IMR-90 (cell line): ENCODE data around the gene PPFIA1. TPM values are rescaled to one million over a fixed set of nuclear protein-coding genes. Genes with fewer than 3 reads are reported as not detected.

ENCODE experiments used
- ATAC-seq: fragments of 200-7000 bp; cut with Tn5 transposase; 2 replicates; pipeline ENCODE4 v1.9.1; 2020; ENCODE audit warnings: low read depth, mild to moderate bottlenecking, moderate library complexity
- BruUV-seq: library from RNA; stranded (reverse); fragments of 400-500 nt; replicated peaks from 2 replicates; lab custom pipeline; 2021; lab: Mats Ljungman, UMichigan
- CTCF ChIA-PET: fragments of 300-600 bp; formaldehyde crosslinking; extraction: SDS; loops from one replicate; lab custom pipeline; 2021; ENCODE audit warnings: antibody characterized with exemption; lab: Yijun Ruan, JAX
- POLR2A ChIA-PET: fragments of 300-600 bp; sonication (Branson Sonifier 250); formaldehyde crosslinking; loops from one replicate; lab custom pipeline; 2022; ENCODE audit warnings: antibody characterized with exemption; ENCODE audit not compliant: unreplicated experiment; lab: Charles Lee
- DNase-seq: peaks from one replicate; pipeline ENCODE4 v3.0.0; 2013
- H2AFZ ChIP-seq: replicated peaks from 2 replicates; pipeline ENCODE3; 2013; ENCODE audit warnings: low read length, mild to moderate bottlenecking; ENCODE audit not compliant: poor library complexity
- H2AK5ac ChIP-seq: 2 replicates; pipeline ENCODE4 v1.6.1; 2013; ENCODE audit warnings: low read depth, low read length, inconsistent platforms
- H2AK9ac ChIP-seq: replicated peaks from 2 replicates; pipeline ENCODE3; 2013; ENCODE audit warnings: mild to moderate bottlenecking, low read depth, low read length, moderate library complexity; ENCODE audit not compliant: poor library complexity
- H2BK120ac ChIP-seq: 2 replicates; pipeline ENCODE4 v1.6.1; 2013; ENCODE audit warnings: low read depth, low read length, inconsistent platforms
- H2BK15ac ChIP-seq: 3 replicates; pipeline ENCODE4 v1.6.1; 2013; ENCODE audit warnings: low read depth, low read length, inconsistent platforms
- H2BK20ac ChIP-seq: 2 replicates; pipeline ENCODE4 v1.6.1; 2013; ENCODE audit warnings: low read depth, mild to moderate bottlenecking, inconsistent platforms, low read length, moderate library complexity
- H2BK5ac ChIP-seq: 2 replicates; pipeline ENCODE4 v1.6.1; 2013; ENCODE audit warnings: mild to moderate bottlenecking, low read depth, low read length, inconsistent platforms; ENCODE audit not compliant: poor library complexity, severe bottlenecking
- H3K14ac ChIP-seq: replicated peaks from 2 replicates; pipeline ENCODE4 v1.6.1; 2013; ENCODE audit warnings: low read depth, low read length, inconsistent platforms
- H3K18ac ChIP-seq: 2 replicates; pipeline ENCODE4 v1.6.1; 2013; ENCODE audit warnings: low read depth, low read length, control low read depth
- H3K23ac ChIP-seq: 2 replicates; pipeline ENCODE4 v1.6.1; 2013; ENCODE audit warnings: low read depth, low read length, inconsistent platforms
- H3K27ac ChIP-seq: 2 replicates; pipeline ENCODE4 v1.5.1; 2013; ENCODE audit warnings: mild to moderate bottlenecking, control low read depth, low read length; ENCODE audit not compliant: insufficient read depth
- H3K27me3 ChIP-seq: 2 replicates; pipeline ENCODE4 v1.6.1; 2013; ENCODE audit warnings: low read length; ENCODE audit not compliant: control insufficient read depth, insufficient read depth
- H3K36me3 ChIP-seq: 2 replicates; pipeline ENCODE4 v1.6.1; 2013; ENCODE audit warnings: low read length, mixed read lengths; ENCODE audit not compliant: control insufficient read depth, insufficient read depth
- H3K4ac ChIP-seq: 2 replicates; pipeline ENCODE4 v1.6.1; 2013; ENCODE audit warnings: low read depth, low read length, inconsistent platforms
- H3K4me1 ChIP-seq: 2 replicates; pipeline ENCODE4 v1.6.1; 2013; ENCODE audit warnings: low read length, mixed read lengths; ENCODE audit not compliant: control insufficient read depth, insufficient read depth
- H3K4me2 ChIP-seq: 2 replicates; pipeline ENCODE4 v1.6.1; 2013; ENCODE audit warnings: low read depth, mild to moderate bottlenecking, control low read depth, low read length, moderate library complexity
- H3K4me3 ChIP-seq: 2 replicates; pipeline ENCODE4 v1.5.1; 2013; ENCODE audit warnings: low read depth, mild to moderate bottlenecking, control low read depth, low read length, moderate library complexity; ENCODE audit not compliant: insufficient read depth
- H3K56ac ChIP-seq: 2 replicates; pipeline ENCODE4 v1.6.1; 2013; ENCODE audit warnings: low read length, inconsistent platforms; ENCODE audit not compliant: insufficient read depth; ENCODE audit errors: extremely low read depth
- H3K79me1 ChIP-seq, 2 experiments: 2 replicates each; pipeline ENCODE4 v1.6.1; 2013; ENCODE audit warnings: low read length in 2 of 2, inconsistent platforms in 1 of 2, low read depth in 1 of 2
- H3K9ac ChIP-seq: 2 replicates; pipeline ENCODE4 v1.6.1; 2013; ENCODE audit warnings: low read depth, low read length, control low read depth
- H3K9me1 ChIP-seq: 2 replicates; pipeline ENCODE4 v1.6.1; 2013; ENCODE audit warnings: low read length, inconsistent platforms; ENCODE audit not compliant: insufficient read depth
- H3K9me3 ChIP-seq: 2 replicates; pipeline ENCODE4 v1.6.1; 2013; ENCODE audit warnings: low read length; ENCODE audit not compliant: control insufficient read depth, insufficient read depth
- H4K20me1 ChIP-seq: 2 replicates; pipeline ENCODE4 v1.6.1; 2013; ENCODE audit warnings: low read length, inconsistent platforms; ENCODE audit not compliant: insufficient read depth
- H4K5ac ChIP-seq: 2 replicates; pipeline ENCODE4 v1.6.1; 2013; ENCODE audit warnings: mild to moderate bottlenecking, low read depth, low read length, control low read depth
- H4K8ac ChIP-seq, 2 experiments: 2 replicates each; pipeline ENCODE4 v1.6.1; 2013; ENCODE audit warnings: low read depth in 2 of 2, low read length in 2 of 2, control low read depth in 1 of 2, inconsistent platforms in 1 of 2
- H4K91ac ChIP-seq: 2 replicates; pipeline ENCODE4 v1.6.1; 2013; ENCODE audit warnings: low read depth, low read length, inconsistent platforms; ENCODE audit not compliant: insufficient read depth
- BHLHE40 ChIP-seq: fragments of 150-350 bp; IDR thresholded peaks from 2 replicates; pipeline ENCODE4 v1.6.1; 2016; ENCODE audit warnings: mild to moderate bottlenecking, low read depth, low read length
- CEBPB ChIP-seq: IDR thresholded peaks from 2 replicates; pipeline ENCODE4 v1.6.1; 2012; ENCODE audit warnings: low read depth, low read length, improper control_type of control experiment
- CHD1 ChIP-seq: IDR thresholded peaks from 2 replicates; pipeline ENCODE4 v1.6.1; 2012; ENCODE audit warnings: low read depth, low read length, improper control_type of control experiment
- FOS ChIP-seq: fragments of 150-350 bp; IDR thresholded peaks from 2 replicates; pipeline ENCODE4 v1.6.1; 2016; ENCODE audit warnings: low read depth, low read length
- MAFK ChIP-seq: IDR thresholded peaks from 2 replicates; pipeline ENCODE4 v1.6.1; 2012; ENCODE audit warnings: low read depth, low read length, improper control_type of control experiment
- MAZ ChIP-seq: IDR thresholded peaks from 2 replicates; pipeline ENCODE4 v1.6.1; 2012; ENCODE audit warnings: low read depth, mild to moderate bottlenecking, low read length, improper control_type of control experiment, moderate library complexity, borderline replicate concordance
- MXI1 ChIP-seq: IDR thresholded peaks from 2 replicates; pipeline ENCODE4 v1.6.1; 2012; ENCODE audit warnings: low read depth, mild to moderate bottlenecking, low read length, moderate library complexity, borderline replicate concordance
- NFE2L2 ChIP-seq: fragments of 150-350 bp; IDR thresholded peaks from 2 replicates; pipeline ENCODE4 v1.6.1; 2016; ENCODE audit warnings: low read depth, mild to moderate bottlenecking, low read length
- POLR2A ChIP-seq: IDR thresholded peaks from 2 replicates; pipeline ENCODE4 v1.6.1; 2012; ENCODE audit warnings: mild to moderate bottlenecking, low read depth, low read length
- RAD21 ChIP-seq: IDR thresholded peaks from 2 replicates; pipeline ENCODE4 v1.6.1; 2012; ENCODE audit warnings: low read length, improper control_type of control experiment
- RCOR1 ChIP-seq: IDR thresholded peaks from 2 replicates; pipeline ENCODE4 v1.6.1; 2012; ENCODE audit warnings: mild to moderate bottlenecking, low read length, improper control_type of control experiment; ENCODE audit not compliant: insufficient replicate concordance
- RFX5 ChIP-seq: IDR thresholded peaks from 2 replicates; pipeline ENCODE4 v1.8.0; 2012; ENCODE audit warnings: low read depth, mild to moderate bottlenecking, low read length, moderate library complexity
- SMC3 ChIP-seq: fragments of 150-350 bp; IDR thresholded peaks from 2 replicates; pipeline ENCODE4 v1.6.1; 2016; ENCODE audit warnings: low read depth, mild to moderate bottlenecking, antibody characterized with exemption, low read length, moderate library complexity
- WGBS, 2 experiments: methylation state at CpG; one replicate each; pipeline versions ENCODE4 v1.1.5 to v1.1.7; 2013; ENCODE audit warnings: missing lambda C conversion rate in 2 of 2; ENCODE audit not compliant: insufficient read length in 1 of 2; ENCODE audit errors: extremely low coverage in 2 of 2; 5-methylcytosine and 5-hydroxymethylcytosine counted together
- dilution Hi-C: fragments of 300-500 bp; cut with HindIII; formaldehyde crosslinking; loops from one replicate; pipeline ENCODE4 v1.14.3; 2018; ENCODE audit warnings: low sequenced_read_pairs; ENCODE audit not compliant: unreplicated experiment
- in situ Hi-C: fragments of 300-500 bp; cut with MboI; formaldehyde crosslinking; loops from 3 replicates; pipeline ENCODE4 v1.14.3; 2019; ENCODE audit warnings: low sequenced_read_pairs, inconsistent platforms, mixed read lengths
- intact Hi-C: fragments of 100-400 bp; cut with micrococcal nuclease; formaldehyde crosslinking; loops from 2 replicates; pipeline ENCODE4 v1.10.0; 2022
- polyA plus RNA-seq, 3 experiments: library from polyadenylated mRNA; depleted of rRNA; stranded (reverse); fragments of >200 nt; gene quantifications; 2 replicates each; pipeline ENCODE4 v1.2.3, GENCODE V29; 2012; ENCODE audit warnings: low replicate concordance in 1 of 3
- total RNA-seq: library from RNA; depleted of rRNA; stranded (reverse); fragments of >200 nt; gene quantifications from 2 replicates; pipeline ENCODE4 v1.2.3, GENCODE V29; 2012
- TF ChIP-seq, protein P1 (sequence below): conservative IDR thresholded peaks from 2 replicates; pipeline ENCODE4 v1.5.1; 2012; ENCODE audit warnings: mild to moderate bottlenecking, low read depth, low read length, improper control_type of control experiment
- TF ChIP-seq, protein P2 (sequence below): fragments of 150-350 bp; IDR thresholded peaks from 2 replicates; pipeline ENCODE4 v1.6.1; 2017; ENCODE audit warnings: mild to moderate bottlenecking, antibody characterized with exemption, low read length, low read depth
- TF ChIP-seq, protein P3 (sequence below): fragments of 150-350 bp; IDR thresholded peaks from 2 replicates; pipeline ENCODE4 v1.6.1; 2016; ENCODE audit warnings: low read depth, mild to moderate bottlenecking, low read length, moderate library complexity, borderline replicate concordance

Gene PPFIA1
- total and polyA plus RNA-seq, 2 of the 4 experiments (the other 2 are of a cell fraction) = 25.6 to 37.2 TPM

DNA sequence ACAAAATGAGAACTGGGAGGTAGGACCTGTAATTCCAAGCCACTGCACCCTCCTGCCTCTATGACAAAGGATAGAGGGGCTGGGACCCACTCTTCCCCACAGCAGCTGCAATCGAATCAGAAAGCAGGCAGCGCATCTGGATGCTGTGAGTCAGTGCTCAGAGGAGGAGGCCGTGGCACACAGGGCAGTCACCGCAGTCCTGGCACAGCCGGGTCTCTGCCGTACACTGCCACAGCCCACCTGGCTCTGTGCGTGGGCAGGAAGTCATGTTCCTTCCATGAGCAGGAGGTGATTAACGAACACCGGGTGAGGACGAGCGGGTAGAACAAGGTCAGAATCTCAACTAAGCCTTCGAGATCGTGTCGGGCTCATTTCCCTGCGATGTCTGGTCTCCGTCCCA, 30.2 kb upstream of the PPFIA1 start:
- in situ Hi-C loops = no loop called here
- ATAC-seq (no peak), DNase-seq (no peak)
- Histone ChIP-seq H2AK9ac (no peak overlapping the region), H2AK5ac (0 out of 2 replicates have a peak overlapping the region, but pooled peaks have one; percentile 20), H2BK120ac (no peak overlapping the region), H3K79me1 (no peaks in the 10 kb centered on the region), H2BK20ac (no peak overlapping the region), H3K36me3 (no peaks in the 10 kb centered on the region), H2BK15ac (no peak overlapping the region), H3K4me3 (no peak overlapping the region), H4K20me1 (no peaks in the 10 kb centered on the region; the same call in 1 of the 2 replicates), H3K4me2 (no peak overlapping the region), H3K4me1 (peaks cover 9% of the 10 kb centered on the region), H2AFZ (no peak overlapping the region), H3K9ac (no peak overlapping the region), H4K91ac (no peak overlapping the region), H3K18ac (no peak overlapping the region), H3K14ac (no peak overlapping the region), H3K23ac (no peak overlapping the region), H3K9me3 (no peaks in the 10 kb centered on the region), H3K56ac (no peak overlapping the region), H4K8ac (no peak overlapping the region), H3K4ac (no peak overlapping the region), H3K9me1 (0 out of 2 replicates have a peak, but pooled peaks cover 4% of the 10 kb centered on the region), H2BK5ac (no peak overlapping the region), H3K27me3 (peaks cover 27% of the 10 kb centered on the region), H4K5ac (no peak overlapping the region), H3K27ac (no peak overlapping the region)
- ChIA-PET POLR2A (no interaction called here), CTCF (interaction anchor here (0.6 kb wide), 2 partner anchors 67 to 1836 kb away, joined by 4 to 6 read pairs; no protein-coding TSS in a partner anchor)
- BruUV-seq = no TSS peak
- whole genome bisulfite sequencing, 2 experiments = 83% methylated on average over 14 of the region's 16 CpGs; no CpG with 5 or more reads in 1 of the 2 experiments
- intact Hi-C loops = no loop called here
- dilution Hi-C loops = no loop called here
- TF ChIP-seq MXI1 = no peak
- TF ChIP-seq CEBPB = no peak
- no peak for TF ChIP-seq MAZ
- no peak for TF ChIP-seq MAFK
- TF ChIP-seq, protein P1, sequence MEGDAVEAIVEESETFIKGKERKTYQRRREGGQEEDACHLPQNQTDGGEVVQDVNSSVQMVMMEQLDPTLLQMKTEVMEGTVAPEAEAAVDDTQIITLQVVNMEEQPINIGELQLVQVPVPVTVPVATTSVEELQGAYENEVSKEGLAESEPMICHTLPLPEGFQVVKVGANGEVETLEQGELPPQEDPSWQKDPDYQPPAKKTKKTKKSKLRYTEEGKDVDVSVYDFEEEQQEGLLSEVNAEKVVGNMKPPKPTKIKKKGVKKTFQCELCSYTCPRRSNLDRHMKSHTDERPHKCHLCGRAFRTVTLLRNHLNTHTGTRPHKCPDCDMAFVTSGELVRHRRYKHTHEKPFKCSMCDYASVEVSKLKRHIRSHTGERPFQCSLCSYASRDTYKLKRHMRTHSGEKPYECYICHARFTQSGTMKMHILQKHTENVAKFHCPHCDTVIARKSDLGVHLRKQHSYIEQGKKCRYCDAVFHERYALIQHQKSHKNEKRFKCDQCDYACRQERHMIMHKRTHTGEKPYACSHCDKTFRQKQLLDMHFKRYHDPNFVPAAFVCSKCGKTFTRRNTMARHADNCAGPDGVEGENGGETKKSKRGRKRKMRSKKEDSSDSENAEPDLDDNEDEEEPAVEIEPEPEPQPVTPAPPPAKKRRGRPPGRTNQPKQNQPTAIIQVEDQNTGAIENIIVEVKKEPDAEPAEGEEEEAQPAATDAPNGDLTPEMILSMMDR = no peak
- no peak for TF ChIP-seq BHLHE40
- no peak for TF ChIP-seq FOS
- TF ChIP-seq CHD1 = no peak
- TF ChIP-seq, protein P2, sequence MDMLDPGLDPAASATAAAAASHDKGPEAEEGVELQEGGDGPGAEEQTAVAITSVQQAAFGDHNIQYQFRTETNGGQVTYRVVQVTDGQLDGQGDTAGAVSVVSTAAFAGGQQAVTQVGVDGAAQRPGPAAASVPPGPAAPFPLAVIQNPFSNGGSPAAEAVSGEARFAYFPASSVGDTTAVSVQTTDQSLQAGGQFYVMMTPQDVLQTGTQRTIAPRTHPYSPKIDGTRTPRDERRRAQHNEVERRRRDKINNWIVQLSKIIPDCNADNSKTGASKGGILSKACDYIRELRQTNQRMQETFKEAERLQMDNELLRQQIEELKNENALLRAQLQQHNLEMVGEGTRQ = no peak
- no peak for TF ChIP-seq RCOR1
- TF ChIP-seq POLR2A = no peak
- no peak for TF ChIP-seq NFE2L2
- no peak for TF ChIP-seq RFX5
- no peak for TF ChIP-seq SMC3
- no peak for TF ChIP-seq RAD21
- TF ChIP-seq, protein P3, sequence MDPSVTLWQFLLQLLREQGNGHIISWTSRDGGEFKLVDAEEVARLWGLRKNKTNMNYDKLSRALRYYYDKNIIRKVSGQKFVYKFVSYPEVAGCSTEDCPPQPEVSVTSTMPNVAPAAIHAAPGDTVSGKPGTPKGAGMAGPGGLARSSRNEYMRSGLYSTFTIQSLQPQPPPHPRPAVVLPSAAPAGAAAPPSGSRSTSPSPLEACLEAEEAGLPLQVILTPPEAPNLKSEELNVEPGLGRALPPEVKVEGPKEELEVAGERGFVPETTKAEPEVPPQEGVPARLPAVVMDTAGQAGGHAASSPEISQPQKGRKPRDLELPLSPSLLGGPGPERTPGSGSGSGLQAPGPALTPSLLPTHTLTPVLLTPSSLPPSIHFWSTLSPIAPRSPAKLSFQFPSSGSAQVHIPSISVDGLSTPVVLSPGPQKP = no peak
